Measurements from ENCODE around the gene TMOD1.

DNA sequence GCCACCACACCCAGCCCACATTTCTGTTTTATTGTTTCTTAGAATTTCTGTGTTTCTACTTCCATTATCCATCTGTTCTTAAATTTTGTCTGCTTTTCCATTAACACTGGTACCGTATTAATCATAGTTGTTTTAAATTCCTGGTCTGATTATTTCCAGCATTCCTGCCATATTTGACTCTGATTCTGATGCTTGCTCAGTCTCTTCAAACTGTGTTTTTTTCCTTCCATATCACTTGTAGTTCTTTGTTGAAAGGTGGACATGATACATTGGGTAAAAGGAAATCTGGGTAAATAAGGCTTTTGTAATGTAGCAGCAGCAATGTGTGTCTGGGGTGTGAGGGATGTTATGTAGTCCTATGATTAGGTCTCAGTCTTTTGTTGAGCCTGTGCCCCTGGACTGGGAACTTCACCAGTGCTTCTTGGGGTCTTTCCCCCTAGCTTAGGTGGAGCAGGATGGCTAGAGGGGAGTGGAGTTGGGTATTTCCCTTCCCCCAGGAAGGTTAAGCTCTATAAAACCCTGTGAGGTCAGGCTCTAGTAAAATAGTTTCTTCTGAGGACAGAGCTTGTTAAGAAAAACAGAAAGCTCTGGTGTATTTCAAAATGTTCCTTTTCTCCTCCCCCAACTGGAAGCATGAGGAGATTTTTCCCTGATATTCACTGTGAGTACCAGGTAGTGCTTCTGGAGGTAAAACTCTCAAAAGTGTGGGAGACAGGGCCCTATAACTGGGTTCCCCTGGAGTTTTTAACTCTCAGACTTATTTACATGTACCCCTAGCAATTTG is 10.1 kb upstream of the TMOD1 start:
- no peak for TF ChIP-seq CTCF (IDR thresholded peaks at IDR 0.05)
- no peak for TF ChIP-seq EZH2 (IDR thresholded peaks at IDR 0.05)
- TF ChIP-seq EZH2phosphoT487 (IDR thresholded peaks at IDR 0.05), result no peak
